EH (cell line): ENCODE data around the gene FRMD4A.
"Not testable (repeated sequence)": the region's sequence is repeated elsewhere in the genome, so short reads cannot be mapped to it uniquely, and the experiment has no call there.

Experiments
- DNase-seq: peaks from one replicate; pipeline ENCODE4 v3.0.0-alpha.2; 2015; ENCODE audit warnings: low read depth

The FRMD4A gene

DNA sequence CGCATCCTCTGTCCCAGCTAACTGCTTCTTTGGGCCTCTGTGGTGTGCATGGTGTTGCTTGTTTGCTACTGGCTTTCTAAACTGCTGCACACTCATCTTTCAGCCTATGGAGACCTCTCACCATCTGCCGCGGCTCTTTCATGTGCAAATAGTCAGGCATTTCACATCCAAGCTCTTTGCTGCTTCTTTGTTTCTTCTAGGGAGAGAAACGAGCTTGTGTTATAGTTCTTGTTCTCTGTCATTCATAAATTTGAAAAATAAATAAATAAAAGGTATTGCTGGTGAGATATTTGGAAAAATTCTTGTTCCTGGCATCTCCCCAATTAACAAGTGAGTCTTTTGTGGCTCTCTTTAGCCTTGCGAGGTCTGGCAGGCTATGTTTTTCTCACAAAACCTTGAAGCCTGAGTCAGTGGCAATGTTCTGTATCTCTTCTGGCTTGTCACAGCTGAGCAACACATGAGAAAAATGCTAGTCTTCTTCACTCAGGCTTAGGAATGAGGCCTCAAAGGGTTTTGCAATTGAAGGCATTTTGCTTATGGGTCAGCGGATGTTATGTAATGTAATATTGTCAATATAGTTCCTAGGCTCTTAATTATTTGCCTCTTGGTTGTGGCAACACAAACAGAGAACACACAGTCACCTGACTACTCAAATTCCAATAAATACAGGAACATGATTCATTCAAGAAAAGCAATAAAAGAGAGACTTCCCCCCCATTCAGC is 274.0 kb downstream of the FRMD4A start:
- peak; percentile 97 for DNase-seq

- DNase-seq, result no peak
Measured at GRCh38 chr10:14052931-14053330, 277.8 kb downstream of the FRMD4A start.

- no peak for DNase-seq
Measured at GRCh38 chr10:14050598-14050997, 280.1 kb downstream of the FRMD4A start.

- DNase-seq, result no peak
Measured at GRCh38 chr10:14048930-14049613, 281.7 kb downstream of the FRMD4A start.

DNA sequence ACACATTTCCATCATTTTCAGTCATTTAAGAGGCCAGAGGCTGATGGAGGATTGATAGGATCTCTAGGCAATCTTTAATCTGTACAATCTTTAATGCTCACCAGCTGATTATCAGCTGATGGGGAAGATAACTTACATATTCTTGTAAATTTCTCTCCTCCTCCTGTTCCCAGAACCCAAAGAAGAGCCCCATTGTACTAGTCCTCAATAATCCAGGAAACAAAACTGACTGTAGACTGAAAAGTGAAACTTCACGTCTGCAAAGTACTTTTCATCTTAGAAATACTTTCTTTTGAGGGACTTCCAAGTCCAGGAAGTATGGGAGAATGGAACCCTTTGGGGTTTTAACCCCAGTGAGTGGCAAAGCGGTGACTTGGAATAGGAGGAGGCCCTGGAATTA is 283.3 kb downstream of the FRMD4A start:
- no peak for DNase-seq

- not testable (repeated sequence) for DNase-seq
Measured at GRCh38 chr10:14042051-14042450, 288.7 kb downstream of the FRMD4A start.

DNA sequence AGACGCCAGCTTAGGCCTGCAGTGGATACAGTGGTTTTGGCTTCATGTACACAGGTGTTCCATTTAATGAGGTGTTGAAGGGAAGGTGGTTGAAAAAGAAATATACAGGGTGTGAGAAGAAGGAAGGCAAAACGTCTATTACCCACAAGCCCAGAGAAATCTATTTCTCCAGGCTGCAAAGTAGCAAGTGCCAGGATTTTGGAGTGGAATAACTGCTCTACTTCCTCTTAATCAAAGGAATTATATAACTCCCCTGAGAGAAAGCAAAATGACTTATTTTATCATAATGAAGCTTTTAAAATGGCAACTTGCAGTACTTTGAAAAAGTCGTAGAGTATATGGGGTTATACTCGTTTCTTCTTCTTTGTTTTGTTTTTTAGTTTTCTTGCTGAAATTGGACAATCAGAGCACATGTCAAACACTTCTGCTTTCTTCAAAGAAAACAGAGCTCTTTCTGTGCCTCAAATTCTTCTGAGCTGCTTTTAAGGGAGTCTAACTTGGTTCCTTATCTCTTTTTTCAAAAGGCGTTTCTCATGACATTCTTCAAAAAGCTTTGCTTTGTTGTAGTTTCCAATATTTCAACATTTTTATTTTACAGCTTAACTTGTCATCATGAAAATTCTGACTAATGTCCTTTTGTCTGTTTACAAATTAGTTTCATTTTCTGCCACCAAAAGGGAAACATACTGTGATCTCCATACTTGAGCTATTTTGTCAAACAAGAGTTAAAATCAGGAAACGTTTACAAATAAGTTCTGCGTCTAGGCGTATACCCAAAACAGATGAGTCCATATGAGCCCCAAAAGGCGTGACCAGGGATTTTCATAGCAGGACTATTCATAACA is 289.7 kb downstream of the FRMD4A start:
- DNase-seq, result peak; percentile 44

DNA sequence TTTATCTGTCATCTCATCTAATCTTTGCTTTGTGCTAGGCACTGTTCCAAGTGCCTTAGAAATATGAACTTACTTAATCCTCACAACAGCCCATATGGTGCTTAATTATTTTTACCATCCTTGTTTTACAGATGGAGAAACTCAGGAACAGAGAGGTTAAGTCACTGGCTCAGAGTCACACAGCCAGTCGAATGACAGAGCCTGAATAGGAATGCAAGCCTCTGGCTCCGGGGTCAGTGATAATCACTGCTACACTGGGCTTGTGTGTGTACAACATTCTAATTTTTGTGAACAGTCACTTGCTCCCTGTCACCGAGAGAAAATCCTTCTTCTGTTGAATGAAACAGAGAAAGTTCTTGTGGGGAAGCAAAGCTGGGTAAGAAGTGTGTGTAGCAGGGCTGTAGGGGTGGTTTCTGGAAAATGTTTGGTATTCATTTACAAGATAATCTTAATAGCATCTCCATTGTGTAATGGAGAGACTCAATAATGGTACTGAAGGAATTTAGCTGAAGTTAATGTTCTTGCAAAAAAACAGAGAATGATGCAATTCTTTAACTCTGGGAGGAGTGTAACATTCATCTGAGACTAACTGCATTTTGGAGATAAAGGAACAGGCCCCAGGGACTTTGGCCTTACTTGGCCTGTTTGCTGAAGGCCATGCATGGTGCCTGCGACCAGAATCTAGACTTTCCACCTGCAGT is 290.6 kb downstream of the FRMD4A start:
- DNase-seq, result peak; percentile 96

GRCh38 chr10:14036233-14036632 is 294.5 kb downstream of the FRMD4A start:
- DNase-seq, result no peak

DNA sequence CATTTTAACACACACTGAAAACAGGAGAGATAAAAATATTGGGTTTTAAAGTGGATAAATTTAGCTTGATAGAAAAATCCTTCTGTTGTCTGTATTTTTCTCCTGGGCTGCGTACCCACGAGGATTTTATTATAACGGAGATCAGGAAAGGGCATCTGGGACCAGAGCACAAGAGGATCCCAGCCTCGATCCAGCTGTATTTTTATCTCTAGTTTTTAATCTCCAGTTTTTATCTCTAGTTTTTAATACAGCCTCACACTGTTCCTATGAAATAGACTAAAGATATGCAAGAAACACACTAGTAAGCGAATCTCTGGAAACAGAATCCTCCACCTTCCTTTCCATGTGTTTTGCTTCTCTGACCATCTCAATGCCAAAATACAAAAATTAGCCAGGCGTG is 295.2 kb downstream of the FRMD4A start:
- no peak for DNase-seq

DNA sequence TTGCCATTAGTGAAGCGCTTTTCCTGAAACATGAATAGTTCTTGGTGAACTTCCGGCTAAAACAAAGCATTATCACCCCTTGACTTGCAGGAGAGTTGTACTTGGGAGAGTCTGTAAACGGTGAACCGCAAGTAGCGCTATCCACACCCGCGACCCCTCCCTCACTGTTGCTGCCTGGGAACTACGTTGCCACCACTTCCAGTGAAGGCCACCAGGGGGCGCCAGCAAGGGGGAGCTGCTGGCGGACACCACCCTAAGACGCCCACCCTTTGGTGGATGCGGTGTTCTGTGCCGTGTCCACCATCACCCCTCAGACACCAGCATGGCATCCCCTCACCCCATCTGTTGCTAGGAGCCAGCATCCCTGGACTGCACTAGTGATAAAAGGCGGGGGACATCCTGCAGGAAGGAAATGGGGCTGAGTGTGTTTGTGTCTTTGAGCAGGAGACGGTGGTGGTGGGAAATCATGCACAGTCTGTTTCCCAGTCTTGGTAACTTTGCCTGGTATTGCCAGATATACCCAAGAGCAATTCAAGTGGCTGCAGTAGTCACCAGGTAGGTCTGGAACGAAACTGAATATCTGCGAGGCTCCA is 298.2 kb downstream of the FRMD4A start:
- no peak for DNase-seq

GRCh38 chr10:14026325-14026724 is 304.4 kb downstream of the FRMD4A start:
- DNase-seq, result no peak

- no peak for DNase-seq
Measured at GRCh38 chr10:14025283-14026189, 305.2 kb downstream of the FRMD4A start.

DNA sequence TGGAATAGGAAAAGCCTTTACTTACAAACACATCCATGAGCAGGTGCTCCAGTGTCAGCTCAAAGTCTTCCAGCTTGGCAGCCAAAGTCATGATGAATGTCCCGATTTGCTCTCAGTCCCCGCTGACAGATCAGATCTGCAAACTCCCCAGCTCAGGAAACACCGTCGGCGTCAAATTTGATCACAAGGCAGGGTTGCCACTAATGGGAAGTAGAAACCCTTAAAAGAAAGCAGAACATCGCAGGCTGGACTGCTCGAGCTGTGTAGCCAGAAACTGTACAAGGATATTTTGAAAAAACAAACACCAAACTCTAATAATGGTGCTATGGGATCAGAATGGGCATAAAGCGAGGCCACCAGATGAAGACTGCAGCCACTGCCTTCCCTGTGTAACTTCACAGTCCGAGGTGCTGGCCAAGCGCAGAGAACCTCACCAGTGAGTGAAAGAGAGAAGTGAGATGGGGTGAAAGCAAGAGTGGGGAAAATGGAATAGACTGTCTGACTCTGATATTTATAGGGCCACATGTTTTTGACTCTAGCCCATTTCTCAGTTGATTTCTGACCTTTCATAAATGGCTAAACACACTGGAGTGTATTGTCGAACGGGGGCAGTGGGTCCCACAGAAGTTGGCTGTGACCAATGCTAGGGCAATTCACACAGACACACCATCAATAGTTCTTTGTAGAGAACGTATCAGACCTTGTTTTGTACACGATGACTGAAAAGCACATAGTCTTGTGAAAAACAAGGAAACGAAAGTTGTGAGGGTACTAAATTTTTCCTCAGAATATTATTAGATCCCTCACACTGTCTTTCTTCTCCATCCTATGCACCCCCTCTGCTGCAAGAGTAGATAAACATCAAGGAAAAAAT is 306.2 kb downstream of the FRMD4A start:
- no peak for DNase-seq

DNA sequence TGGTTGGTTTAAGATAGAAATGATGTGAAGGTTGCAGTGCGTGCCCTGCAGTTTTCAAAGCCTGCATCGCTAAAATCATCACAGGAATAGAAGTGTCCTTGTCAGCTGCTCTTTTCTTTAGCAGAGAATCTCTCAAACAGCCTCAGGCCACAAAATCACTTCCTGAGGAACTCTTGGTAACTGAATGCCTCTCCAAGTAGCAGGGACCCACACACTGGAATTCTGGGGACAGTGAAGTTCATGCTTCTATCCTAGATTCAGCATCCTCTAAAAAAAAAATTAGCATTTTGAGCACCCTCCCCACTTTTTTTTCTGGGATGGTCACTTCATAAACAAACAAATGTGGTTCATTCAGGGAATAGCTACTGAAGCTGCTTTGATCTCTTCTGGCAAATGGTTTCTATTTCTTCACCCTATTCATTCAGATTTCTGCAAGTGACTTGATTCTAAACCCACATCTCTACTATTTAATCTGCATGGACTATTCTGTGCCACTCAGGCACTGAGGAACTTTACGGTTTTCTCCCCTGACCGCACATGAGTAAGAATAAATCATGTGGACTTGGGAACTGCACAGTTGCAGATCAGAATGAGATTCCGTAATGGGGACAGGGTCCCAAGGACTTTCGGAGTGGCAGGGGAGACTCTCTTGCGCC is 306.9 kb downstream of the FRMD4A start:
- peak; percentile 70 for DNase-seq

- peak; percentile 85 for DNase-seq
Measured at GRCh38 chr10:14022954-14023672, 307.6 kb downstream of the FRMD4A start.

DNA sequence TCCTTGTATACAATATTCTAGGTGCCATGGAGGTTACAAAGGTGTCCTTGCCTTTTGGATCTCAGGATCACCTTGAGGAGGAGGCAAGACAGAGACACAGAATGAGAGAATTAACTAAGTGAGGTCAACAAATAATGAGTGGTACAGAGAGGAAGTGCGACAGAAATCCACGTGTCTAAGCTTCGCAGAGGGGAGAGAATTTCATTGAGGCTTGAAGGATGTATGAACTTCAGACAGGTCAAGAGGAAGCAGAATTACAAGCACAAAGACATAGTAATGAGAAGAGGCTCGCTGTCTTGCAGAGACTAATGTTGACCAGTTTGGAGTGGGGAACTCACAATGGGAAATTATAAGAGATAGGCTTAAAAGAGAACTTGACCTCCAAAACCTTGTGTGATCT is 308.7 kb downstream of the FRMD4A start:
- no peak for DNase-seq

DNA sequence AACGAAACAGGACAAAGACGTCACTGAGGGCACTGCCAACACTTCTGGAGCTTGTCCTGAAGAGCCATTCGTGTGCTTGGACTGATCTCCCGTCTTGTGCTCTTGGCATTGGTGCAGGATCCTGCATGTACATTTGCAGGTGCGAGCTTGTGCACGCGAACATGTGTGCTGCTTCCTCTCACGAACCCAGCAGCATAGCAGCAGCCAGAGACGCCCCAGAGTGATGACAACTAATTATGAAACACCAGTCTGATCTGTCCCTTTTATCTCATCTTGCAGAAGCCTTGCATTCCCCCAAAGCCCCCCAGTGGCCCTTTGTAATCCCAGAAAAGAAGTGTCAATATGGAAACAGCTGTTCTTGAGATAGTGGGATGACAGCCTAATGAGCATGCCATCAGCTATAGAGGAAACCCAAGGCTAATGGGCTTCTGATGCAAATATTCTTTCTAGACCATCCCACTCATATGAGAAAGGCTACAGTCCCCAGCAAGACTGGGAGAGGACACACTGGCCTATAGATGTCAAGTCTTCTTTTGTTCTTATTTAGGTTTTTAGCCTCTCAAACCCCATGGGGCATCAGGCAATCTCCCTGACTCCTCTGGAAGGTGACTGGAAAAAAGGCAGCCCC is 310.6 kb downstream of the FRMD4A start:
- DNase-seq, result no peak
